HG03280 (cell line): ENCODE results near the gene GPD1.

Source experiments
- ATAC-seq: cut with Tn5 transposase; IDR thresholded peaks from one replicate; pipeline ENCODE4 v1.9.1; 2021; ENCODE audit warnings: mild to moderate bottlenecking, moderate library complexity; ENCODE audit not compliant: unreplicated experiment

GPD1 gene

DNA sequence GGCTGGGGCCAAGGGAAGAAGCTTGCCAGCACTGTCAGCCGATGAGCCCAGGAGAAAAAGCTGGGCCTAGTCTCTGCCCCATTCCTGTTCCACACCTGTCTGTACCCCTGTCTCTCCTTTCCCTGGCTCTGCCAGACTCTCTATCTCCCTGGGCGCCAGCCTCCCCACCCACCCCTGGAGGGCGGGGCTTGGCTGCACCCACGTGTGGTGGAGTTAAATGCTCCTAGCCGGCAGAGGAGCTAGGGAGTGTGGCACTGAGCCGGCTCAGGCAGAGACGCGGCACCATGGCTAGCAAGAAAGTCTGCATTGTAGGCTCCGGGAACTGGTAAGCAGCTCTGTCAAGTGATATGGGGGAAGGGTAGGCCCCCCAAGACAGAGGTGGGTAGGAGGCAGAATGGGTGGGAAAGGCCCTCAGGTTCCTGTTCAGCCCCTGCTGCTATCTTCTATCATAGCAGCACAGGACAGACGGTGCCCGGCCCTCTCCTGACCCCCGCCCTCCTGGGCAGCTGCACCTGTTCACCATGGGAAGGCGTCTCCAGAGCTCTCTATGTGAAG, at the start of gene GPD1:
Gene GPD1 (plus strand): TSS at position 242 of the 555 bp plus-strand sequence. CDS start 43 bp downstream, at position 285.
- ATAC-seq, result no peak

GRCh38 chr12:50055831-50056638, 47.8 kb upstream of the GPD1 start:
- ATAC-seq, result no peak

DNA sequence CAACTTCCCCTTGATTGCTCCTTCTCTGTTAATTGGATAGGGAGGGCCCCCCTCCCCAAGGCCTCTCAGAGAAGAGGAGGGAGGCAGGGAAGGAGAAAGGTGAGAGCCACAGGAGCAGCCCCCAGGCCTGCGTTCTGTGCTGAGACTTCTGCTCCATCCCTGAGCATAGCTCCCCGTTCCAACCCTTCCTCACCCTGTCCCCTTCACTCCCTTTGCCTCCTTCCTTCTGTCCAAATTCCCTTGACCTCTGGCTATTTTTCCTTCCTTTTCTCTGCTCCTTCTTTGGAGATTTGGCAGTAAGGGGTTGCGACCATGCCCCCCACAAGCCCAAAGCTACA, 47.2 kb upstream of the GPD1 start:
- no peak for ATAC-seq

- no peak for ATAC-seq
These were observed 46.6 kb upstream of the GPD1 start, which contains the start of gene ASIC1 for GRCh38 chr12:50057000-50057841. Gene ASIC1 (plus strand): TSS chr12:50057596. CDS start chr12:50058767, 1,171 bp downstream.

DNA sequence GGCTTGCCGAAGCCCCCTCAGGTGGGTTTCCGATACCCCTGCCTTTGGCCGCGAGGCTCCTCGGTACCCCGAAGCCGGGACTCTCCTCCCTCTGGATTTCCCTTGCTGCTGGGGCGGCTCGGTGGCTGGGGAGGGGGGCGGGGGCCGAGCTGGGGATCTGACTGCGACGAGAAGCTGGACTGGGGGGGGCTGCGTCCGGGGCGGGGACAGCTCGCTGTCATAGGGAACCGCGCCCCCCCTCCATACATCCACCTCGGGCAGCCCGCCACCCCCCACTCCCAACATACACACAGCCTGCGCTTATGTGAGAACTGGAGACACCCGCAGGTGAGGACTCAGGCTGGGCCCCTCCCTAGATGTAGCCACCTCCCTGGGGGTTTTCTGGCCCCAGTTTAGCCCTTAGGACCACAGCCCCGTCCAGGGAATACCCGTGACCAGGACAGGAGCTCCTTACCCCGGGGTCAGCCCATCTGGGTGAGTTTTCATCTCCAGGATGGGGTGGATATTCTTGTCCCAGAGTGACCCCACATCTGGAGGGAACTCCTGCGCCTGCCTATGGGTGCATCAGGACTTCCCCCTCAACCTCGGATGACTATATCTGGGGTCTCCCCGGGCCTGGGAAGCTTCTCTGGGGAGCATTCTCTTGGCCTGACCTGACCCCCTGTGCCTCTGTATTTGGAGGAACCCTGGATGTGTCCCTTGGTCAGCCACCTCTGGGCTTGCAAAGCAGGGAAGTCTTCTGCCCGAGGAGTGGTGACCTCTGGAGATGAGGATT, 45.7 kb upstream of the GPD1 start:
- no peak for ATAC-seq

- ATAC-seq, result no peak
These were observed 45.0 kb upstream of the GPD1 start for GRCh38 chr12:50058743-50059312.

- ATAC-seq, result no peak
These were observed 44.2 kb upstream of the GPD1 start for GRCh38 chr12:50059440-50060119.

- no peak for ATAC-seq
These were observed 43.7 kb upstream of the GPD1 start for GRCh38 chr12:50060120-50060468.

GRCh38 chr12:50061171-50061570, 42.6 kb upstream of the GPD1 start:
- ATAC-seq, result no peak

DNA sequence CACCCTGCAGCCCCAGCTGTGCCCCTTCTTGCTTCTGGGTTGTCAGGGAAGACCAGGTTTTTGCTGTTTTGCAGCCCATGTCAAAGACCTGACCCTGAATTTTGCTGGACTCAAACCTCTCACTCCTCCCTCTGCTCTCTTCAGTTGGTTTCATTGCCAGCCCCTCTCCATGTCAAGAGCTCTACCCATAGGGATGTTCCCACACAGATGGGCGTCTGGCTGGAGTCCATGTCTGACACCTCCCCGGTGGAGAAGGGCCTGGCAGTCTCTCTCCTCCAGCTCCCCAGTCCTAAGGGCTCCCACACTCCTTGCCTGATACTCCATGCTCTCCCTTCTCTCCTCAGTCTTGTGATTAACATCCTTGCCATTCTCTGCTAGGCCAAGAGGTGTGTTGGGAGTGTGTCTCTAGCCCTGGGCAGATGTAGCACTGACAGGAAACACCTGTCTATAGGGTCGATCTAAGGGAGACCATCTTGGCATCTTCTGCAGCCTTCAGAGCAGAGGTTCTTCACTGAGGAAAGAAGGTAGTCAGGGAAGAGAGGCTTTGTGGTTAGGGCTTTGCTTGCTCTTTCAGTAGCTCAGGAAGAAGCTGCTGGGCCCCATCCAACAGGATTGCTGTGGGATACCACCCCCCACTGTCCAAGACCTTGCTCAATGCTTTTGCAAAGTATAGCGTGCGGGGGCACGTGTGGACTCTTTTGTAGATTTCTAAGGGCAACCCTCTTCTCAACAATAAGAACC, 41.7 kb upstream of the GPD1 start:
- no peak for ATAC-seq

DNA sequence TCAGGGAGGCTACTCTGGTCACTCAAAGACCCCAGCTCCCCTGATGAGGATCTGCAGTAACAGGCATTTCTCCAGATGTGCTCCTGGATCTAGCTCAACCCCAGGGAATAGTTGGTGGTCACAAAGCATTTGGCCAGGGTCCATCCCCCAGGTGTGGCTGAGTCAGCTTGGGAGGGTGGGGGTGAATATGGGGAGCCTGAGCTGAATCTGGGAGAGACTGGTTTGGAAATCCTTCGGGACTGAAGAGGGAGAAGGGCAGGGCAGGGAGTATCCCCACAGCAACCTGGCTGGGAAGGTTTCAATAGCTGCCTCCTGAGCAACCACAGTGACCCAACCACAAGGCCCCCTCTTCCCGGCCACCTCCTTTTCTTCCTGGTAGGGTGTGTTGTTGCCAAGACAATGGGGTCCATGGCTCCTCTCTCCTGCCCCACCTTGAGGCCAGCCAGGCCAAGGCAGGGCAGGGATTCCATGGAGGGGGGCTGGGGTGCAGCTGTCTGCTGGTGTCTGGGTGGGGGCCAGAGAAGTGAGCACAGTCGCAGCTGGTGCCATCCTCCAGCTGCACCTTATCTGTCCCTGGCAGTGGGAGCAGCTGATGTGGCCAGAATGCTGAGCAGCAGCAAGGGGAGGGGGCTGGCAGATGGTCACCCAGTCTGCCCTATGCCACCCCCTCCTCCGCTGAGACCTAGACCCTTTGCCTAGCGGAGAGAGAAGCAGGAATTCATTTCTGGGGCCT, 40.9 kb upstream of the GPD1 start:
- no peak for ATAC-seq

DNA sequence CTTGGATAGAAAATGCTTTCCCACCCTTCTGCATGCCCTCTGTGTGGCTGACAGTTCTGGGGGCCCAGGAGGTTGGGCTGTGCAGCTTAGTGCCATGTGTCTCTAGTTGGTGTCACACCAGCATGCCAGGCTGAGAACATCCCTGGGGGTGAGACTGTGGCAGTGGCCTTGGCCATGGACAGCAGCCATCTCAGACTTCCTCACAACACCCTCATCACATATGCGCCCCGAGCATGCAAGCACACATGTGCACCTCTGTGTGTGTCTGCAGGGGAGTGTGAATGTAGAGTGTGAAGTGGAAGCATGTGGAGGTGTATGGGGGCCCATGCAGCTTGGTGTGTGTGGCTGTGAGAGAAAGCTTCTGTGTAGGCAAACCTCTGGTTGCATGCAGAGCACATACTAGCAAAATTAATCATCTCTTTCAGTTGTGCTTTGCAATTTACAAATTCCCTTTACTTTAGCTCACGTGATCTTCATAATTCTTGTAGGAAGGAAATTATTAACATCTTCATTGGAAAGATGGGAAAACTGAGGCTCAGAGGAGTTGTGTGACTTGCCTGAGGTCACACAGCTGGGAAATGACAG, 38.0 kb upstream of the GPD1 start:
- ATAC-seq, result no peak

- ATAC-seq, result no peak
These were observed 37.4 kb upstream of the GPD1 start for GRCh38 chr12:50066402-50066801.

- ATAC-seq, result no peak
These were observed 34.7 kb upstream of the GPD1 start for GRCh38 chr12:50069069-50069468.

DNA sequence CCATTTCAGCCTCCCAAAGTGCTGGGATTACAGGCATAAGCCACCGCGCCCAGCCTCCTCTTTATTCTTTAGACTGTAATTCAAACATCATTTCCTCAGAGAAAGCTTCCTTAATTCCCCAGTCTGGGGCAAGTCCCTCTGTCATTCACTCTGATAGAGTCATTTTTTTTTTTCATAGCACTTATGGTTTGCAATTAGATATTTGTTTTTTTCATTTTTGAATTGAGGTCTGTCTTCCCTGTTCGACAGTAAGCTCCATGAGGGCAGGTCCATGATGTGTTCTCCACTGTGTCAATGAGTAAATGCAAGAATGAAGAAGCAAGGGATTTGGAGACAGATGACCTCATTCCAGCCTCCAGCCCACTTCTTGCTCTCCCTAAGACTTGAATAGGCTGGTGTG, 34.3 kb upstream of the GPD1 start:
- no peak for ATAC-seq

DNA sequence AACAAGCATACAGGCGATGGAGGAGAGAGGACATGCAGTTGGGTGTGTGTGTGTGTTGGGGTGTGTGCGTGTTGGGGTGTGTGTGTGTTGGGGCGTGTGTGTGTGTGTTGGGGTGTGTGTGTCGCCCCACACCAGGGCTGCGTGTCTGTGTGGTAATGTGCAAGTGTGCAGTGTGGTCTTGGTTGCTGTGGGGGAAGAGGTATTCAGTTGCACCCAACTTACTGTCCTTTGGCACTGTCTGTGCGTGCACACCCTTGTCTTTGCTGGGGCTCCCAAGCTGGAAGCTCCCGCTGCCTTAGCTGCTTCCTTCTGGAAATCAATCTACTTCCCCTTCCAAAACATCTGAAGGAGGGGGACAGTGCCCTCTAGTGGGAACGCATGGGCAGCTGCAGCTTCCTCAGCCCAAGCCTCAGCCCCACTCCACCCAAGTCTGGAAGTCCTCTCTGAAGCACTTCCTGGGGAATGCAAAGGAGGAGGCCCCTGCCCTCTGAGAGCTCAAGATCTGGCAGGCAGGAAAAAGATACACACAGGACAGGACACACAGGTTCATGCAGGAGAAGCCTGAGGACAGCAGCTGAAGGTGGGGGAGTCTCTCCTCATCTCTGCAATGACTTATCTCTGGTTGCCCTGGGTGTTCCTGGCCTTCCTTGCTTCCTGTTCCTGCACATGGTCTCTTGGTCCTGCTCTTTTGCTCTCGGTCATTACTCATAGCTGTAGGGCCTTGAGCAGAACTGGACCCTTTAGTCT, 33.3 kb upstream of the GPD1 start:
- no peak for ATAC-seq

DNA sequence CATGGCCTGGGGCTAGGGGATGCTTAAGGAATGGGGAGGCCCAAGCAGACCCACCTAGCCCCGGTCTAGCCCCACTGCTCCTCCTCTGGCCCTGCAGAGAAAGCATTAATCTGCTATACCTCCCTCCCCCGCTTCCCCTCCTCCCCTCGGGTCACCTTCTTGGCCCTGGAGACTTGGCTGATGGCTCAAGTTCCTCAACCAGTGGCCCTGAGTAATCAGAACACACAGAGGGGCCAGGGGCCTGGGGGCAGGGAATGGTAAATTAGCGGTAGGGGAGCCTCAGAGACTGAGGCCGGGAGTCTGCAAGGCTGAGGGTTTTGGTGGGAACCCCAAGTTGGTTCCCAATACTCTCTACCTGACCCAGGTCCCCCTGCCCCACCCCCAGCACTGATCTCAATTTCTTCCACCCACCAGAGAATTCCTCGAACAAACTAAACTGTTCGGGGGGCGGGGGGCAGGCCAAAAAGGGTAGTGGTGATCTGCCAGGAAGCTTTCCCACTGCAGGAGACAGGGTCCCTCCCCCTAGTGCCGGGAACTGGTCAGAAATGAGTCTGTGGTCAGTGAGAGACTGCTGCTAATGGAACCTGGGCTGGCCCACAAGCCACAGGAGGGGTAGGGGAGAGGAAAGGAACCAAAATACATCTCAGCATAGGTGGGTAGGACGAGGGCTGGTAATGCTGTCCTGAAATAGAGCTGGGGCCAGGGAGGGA, 31.5 kb upstream of the GPD1 start:
- no peak for ATAC-seq
